Activated CD8-positive, alpha-beta memory T cell treated with anti-CD3 and anti-CD28 coated beads for 1 hour (primary cell): ENCODE measurements around the gene DMWD.

Source experiments
- DNase-seq, 2 donors: peaks; one replicate each; pipeline ENCODE4 v3.0.0-alpha.2; 2020; ENCODE audit warnings: low read depth in 1 of 2; ENCODE audit errors: extremely low read depth in 1 of 2

DMWD gene

GRCh38 chr19:45786533-45786894, 6.1 kb downstream of the DMWD start:
- no peak for DNase-seq

DNA sequence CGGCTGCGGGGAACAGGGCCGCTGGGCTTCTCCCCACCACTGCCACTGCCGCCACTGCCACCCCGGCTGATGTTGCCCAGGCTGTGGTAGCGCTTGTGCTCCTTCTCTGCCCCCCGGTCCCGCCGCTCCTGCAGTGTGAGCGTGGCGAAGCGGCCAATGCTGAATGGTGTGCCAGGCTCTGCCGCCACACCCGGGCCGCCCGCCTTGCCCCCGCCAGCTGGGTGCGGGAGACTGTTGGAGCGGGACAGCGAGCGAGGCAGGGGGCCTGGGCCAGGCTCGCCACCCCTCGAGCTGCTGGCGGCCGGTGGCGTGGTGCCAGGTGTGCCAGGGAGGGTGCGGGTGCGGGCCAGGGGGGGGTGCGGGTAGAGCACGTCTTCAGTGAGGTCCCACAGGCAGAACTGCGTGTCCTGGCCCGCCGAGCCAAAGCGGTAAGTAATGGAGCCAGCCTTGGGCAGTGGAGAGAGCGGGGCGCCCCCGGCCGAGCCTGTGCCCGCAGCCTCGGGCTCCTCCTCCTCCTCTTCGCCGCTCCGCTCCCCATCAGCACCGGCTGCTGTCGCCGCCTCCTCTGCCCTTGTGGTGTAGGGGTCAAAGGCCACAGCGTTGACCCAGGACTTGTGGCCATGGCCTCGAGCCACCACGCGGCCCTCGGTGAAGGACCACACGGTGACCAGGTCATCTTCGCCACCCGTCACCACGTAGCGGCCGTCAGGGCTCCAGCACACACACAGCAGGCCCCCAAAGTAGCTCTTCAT, 6.7 kb downstream of the DMWD start:
- no peak for DNase-seq

GRCh38 chr19:45785097-45785496, 7.5 kb downstream of the DMWD start:
- DNase-seq = no peak

- DNase-seq = no peak
Observed at GRCh38 chr19:45784096-45784495, 8.5 kb downstream of the DMWD start.

GRCh38 chr19:45782820-45783785, 9.5 kb downstream of the DMWD start:
- no peak for DNase-seq

DNA sequence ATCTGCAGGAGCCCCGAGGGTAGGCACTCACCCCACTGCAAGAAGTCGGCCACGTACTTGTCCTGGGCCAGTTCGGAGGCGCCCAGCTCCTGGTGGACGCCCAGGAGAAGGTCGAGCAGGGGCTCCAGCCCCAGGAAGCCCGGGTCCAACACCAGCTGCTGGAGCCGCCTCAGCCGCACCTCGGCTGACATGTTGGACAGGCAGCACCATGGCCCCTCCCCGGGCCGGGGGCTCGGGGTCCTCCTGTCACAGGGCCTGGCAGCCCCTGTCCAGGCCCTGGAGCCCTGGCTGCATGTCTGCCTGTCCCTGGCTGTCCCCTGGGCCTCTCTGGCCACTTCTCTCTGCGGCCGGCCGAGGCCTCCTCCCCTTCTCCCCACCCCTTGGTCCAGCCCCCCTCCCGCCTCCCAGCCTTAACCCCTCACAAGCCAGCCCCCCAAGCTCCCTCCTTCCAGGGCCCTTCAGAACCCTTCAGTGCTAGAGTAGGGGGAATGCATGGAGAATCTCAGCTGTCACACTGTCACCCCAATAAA, 10.4 kb downstream of the DMWD start, which contains the start of gene DMPK:
TSS of gene DMPK (minus strand) at position 329 of the 530 bp plus-strand sequence. CDS start at position 191, 138 bp downstream.
- no peak for DNase-seq

DNA sequence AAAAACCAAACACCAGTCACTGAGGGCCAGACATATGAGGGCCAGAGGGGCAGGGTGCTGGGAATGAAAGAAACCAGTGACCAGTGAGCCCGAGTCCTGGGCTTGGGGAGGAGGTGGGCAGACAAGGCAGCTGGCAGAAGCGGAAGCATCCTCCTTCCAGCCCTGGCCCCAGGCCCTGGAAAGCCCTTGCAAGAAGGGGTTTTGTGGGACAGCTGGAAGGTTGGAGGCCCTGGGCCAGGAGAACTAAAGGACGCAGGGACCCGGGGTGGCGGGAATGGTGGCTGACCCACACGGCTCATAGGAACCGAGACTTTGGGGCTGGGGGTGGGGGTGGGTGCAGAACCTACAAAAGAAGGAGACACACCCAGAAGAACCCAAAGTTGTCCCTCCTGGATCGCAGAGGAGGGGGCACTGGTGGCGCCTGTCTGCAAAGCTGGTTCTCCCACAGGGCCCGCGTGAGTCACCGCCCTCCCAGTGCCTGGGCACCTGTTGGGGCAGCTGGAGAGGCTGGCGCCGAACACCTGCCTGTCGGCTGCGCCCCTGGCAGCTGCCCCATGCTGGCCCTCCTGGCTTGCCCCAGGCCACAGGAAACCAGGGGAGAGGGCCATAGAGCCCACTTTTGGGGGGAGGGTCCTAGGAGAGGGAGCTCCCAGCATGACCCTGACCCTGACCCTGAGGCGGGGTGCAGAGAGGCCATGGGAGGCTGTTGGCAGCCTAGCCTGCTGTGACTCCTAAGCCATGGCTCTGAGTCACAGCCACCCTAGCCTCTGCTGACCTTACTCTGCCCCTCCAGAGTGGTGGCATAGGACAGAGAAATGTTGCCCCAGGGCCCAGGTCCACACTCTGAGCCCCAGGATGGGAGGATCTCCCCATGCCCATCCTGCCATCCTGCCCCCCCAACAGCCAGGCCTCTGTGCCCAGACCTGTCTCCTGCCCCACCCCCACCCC, 11.2 kb downstream of the DMWD start:
- DNase-seq = no peak

GRCh38 chr19:45780448-45781213, 12.0 kb downstream of the DMWD start:
- no peak for DNase-seq

DNA sequence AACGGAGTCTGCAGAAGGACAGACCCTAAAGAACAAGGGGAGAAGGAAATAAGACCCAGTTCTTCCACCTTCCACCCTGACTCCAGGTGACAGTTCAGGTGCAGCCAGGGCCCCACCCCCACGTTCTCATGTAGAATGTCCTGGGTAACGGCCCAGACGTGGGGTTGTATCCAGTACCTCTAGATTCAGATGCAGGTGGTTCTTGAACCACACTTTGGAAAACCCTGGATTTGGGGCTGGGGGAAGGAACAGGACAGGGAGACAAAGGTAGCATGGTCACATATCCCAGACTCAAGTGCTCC, 12.5 kb downstream of the DMWD start:
- no peak for DNase-seq

GRCh38 chr19:45779231-45780145, 13.2 kb downstream of the DMWD start:
- DNase-seq = peak; percentile 40 to 58

DNA sequence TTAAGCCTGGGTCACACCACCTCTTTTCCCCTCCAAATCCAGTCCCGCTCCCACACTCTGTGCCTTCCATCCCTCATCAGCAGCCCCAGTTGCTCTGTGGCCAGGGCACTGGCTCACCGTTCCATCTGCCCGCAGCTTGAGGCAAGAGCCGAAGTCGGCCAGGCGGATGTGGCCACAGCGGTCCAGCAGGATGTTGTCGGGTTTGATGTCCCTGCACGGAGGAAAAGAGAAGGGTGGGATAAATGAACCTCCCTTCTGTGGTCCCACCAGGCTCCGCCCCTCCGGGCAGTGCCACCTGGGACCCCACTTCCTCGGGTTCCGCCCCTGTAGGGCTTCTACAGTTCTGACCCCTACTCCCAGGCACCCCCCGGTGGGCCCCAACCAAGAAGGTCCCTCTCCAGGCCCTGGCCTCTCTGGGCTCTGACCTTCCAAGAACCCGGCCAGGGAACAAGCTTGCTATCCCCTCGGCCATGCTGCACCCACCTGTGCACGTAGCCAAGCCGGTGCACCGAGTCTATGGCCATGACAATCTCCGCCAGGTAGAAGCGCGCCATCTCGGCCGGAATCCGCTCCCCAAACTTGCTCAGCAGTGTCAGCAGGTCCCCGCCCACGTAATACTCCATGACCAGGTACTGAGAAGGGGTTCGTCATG, 14.5 kb downstream of the DMWD start:
- no peak for DNase-seq

GRCh38 chr19:45777395-45777961, 15.2 kb downstream of the DMWD start:
- no peak for DNase-seq

DNA sequence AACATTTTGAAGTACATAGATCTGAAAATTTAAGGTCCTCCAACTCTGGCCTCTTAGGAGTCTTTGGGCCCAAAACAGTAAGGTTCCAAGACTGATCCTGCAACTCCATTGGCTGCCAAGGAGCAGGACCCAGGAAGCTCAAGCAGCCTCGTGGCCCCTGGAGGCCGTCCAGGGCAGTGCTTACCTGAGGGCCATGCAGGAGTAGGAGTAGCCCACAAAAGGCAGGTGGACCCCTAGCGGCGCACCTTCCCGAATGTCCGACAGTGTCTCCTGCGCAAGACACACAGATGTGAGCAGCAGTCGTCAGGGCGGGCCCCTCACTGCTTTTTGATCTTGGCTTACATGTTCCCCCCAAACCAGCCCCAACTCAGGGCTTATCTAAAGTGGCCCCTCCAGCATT, 17.9 kb downstream of the DMWD start:
- DNase-seq = no peak

- no peak for DNase-seq
Observed at GRCh38 chr19:45773384-45773783, 19.3 kb downstream of the DMWD start.

DNA sequence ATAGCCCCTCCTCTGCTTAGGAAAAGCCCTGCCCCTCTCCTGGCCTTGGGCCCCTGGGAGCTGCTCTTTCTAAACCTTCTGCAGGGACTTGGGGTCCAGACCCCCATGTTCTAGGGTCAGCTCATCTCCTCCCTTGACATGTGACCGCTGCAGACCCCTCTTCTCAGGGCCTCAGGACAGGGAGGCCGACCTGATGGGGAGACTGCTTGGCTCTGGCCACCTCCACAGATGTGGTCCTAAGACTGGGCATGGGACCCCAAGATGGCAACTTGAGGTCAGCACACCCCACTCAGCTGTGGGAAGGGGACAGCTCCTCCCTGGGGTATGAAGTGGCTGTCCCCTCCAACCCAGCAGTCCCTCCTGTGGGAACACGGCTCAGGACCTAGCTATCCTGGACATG, 19.7 kb downstream of the DMWD start:
- no peak for DNase-seq

- DNase-seq = no peak
Observed at GRCh38 chr19:45772130-45772840, 20.4 kb downstream of the DMWD start.

DNA sequence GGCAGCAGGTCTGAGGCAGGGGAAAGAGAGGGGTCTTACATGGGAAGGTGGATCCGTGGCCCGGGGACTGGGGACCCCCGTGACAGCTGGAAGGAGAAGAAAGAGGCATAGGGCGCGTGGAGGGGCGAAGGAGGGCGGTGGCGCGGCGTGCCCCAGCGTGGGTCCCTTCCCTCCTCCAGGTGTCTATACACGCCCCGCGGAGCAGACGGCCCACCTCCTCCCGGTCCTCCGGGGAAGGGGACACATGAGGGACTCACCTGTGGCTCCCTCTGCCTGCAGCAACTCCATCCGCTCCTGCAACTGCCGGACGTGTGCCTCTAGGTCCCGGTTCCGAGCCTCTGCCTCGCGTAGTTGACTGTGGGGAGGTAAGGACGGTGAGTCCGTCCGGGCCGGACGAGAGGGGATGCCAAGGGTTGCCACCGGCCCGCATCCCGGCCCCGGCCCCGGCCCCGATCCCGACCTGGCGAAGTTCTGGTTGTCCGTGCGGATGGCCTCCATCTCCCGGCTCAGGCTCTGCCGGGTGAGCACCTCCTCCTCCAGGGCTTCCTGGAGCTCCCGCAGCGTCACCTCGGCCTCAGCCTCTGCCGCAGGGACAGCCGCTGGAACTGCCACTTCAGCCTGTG, 21.2 kb downstream of the DMWD start:
- no peak for DNase-seq
